ENCODE results near the gene SPATA12. TPM values are rescaled to one million over a fixed set of nuclear protein-coding genes. Genes with fewer than 3 reads are reported as not detected.

SPATA12 gene
- polyA plus RNA-seq, 4 donors: 0.22 TPM; not detected in 3

DNA sequence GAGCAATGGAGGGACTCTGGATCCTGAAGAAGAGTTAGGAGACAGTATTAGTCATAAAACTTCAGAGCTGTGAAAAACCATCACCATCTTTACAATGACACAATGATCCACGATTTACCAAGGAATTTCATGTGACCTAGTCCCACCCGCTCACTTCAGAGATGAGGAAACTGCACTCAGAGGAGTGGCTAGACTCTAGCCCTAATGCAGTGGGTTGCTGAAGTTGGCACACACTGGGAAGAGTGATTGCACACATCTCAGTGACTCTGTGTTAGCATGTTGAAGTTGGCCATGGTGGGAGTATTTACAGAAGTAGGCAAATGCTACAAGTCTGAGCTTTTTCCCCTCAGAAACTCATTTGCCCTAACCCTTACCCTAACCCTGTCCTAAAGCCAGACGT, 35.2 kb upstream of the SPATA12 start:
- no peaks in the 10 kb centered on the region for H3K4me1 ChIP-seq (ENCODE audit: control insufficient read depth in 3 of 3, insufficient read depth in 2 of 3, low read depth in 1 of 3, low read length in 2 of 3)
- no peak for FAIRE-seq
- WGBS, 3 donors: 58 to 73% (median 61%) methylated on average over 3 of the region's 3 CpGs

DNA sequence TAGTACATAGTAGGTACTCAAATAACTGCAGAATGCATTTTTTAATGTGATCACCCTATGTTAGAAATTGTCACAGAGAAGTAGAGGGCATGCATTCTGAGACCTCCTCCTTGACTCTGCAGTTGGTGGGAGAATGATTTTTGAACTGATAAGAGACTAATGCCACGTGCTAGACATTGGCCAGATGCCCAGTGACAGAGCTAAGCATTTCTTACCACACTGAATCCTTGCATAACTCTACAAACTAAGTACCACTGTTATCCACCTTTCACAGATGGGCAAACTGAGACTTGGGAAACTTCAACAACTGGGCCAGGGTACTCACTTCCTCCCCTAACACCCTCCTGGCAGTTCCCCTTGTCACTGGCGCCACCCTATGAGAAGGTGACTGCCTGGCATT, 33.5 kb upstream of the SPATA12 start:
- Histone ChIP-seq H3K4me1 (ENCODE audit: control insufficient read depth in 3 of 3, insufficient read depth in 2 of 3, low read depth in 1 of 3, low read length in 2 of 3) (no peaks in the 10 kb centered on the region), H3K4me3 (ENCODE audit: low read depth in 1 of 3, low read length in 3 of 3) (no peak overlapping the region), H3K36me3 (ENCODE audit: control insufficient read depth in 3 of 3, insufficient read depth in 2 of 3, low read depth in 1 of 3, low read length in 3 of 3) (no peaks in the 10 kb centered on the region), H3K27me3 (ENCODE audit: control insufficient read depth in 3 of 3, insufficient read depth in 3 of 3, low read length in 3 of 3) (no peaks in the 10 kb centered on the region), H3K27ac (ENCODE audit: low read depth in 1 of 3, low read length in 2 of 3) (no peak overlapping the region), H3K9me3 (ENCODE audit: control insufficient read depth in 2 of 2, insufficient read depth in 1 of 2, low read depth in 1 of 2, low read length in 1 of 2) (no peaks in the 10 kb centered on the region)
- WGBS, 3 donors: 53 to 54% (median 53%) methylated on average over 2 of the region's 2 CpGs
- no peak for FAIRE-seq
- DNase-seq: no peak

More for the DNA sequence above, 35.2 kb upstream of the SPATA12 start:
- H3K9me3 ChIP-seq (ENCODE audit: control insufficient read depth in 2 of 2, insufficient read depth in 1 of 2, low read depth in 1 of 2, low read length in 1 of 2): no peaks in the 10 kb centered on the region
- no peak overlapping the region for H3K4me3 ChIP-seq (ENCODE audit: low read depth in 1 of 3, low read length in 3 of 3)
- no peak overlapping the region for H3K27ac ChIP-seq (ENCODE audit: low read depth in 1 of 3, low read length in 2 of 3)
- H3K27me3 ChIP-seq (ENCODE audit: control insufficient read depth in 3 of 3, insufficient read depth in 3 of 3, low read length in 3 of 3): no peaks in the 10 kb centered on the region
- no peaks in the 10 kb centered on the region for H3K36me3 ChIP-seq (ENCODE audit: control insufficient read depth in 3 of 3, insufficient read depth in 2 of 3, low read depth in 1 of 3, low read length in 3 of 3)
- no peak for DNase-seq

DNA sequence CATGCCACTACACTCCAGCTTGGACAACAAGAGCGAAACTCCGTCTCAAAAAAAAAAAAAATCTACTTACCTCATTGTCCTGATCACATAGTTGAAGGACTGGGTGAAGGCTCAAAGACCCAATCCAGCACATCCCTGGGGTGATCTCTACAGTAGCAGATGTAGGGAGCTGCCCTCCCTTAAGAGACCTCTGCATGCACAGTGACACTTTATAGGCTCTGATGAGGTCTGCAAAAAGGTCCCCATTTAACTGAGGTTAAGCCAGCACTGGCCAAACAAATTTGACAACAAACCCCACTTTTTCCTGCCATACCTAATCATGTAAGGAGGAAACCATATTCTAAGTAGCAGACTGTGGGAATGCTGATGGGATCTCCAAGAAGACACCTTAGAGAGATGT, 31.1 kb upstream of the SPATA12 start:
- Histone ChIP-seq H3K36me3 (ENCODE audit: control insufficient read depth in 3 of 3, insufficient read depth in 2 of 3, low read depth in 1 of 3, low read length in 3 of 3) (no peaks in the 10 kb centered on the region), H3K4me3 (ENCODE audit: low read depth in 1 of 3, low read length in 3 of 3) (no peak overlapping the region), H3K9me3 (ENCODE audit: control insufficient read depth in 2 of 2, insufficient read depth in 1 of 2, low read depth in 1 of 2, low read length in 1 of 2) (no peaks in the 10 kb centered on the region), H3K27me3 (ENCODE audit: control insufficient read depth in 3 of 3, insufficient read depth in 3 of 3, low read length in 3 of 3) (no peaks in the 10 kb centered on the region), H3K4me1 (ENCODE audit: control insufficient read depth in 3 of 3, insufficient read depth in 2 of 3, low read depth in 1 of 3, low read length in 2 of 3) (no peaks in the 10 kb centered on the region), H3K27ac (ENCODE audit: low read depth in 1 of 3, low read length in 2 of 3) (no peak overlapping the region)
- 96 to 100% (median 100%) methylated on average over 2 of the region's 2 CpGs for WGBS, 3 donors
- FAIRE-seq (no peak), DNase-seq (no peak)

DNA sequence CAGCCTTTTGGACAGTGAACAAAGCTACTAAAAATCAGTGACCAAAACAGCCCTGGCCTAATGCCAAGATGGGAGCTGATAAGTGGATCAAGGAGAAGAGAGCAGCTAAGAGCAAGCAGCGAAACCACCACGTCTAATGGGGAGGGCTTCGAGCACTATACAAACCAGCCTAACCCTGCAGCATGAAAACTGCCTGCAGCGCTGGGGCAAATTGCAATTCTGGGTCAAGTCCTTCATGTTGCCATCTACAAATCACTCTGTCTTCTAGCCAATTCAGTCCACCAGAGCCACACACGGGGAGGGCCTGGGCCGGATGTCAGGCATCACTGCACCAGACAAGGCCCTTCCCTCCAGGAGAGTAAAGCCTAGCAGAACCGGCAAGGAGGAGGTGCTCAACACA, 30.5 kb upstream of the SPATA12 start:
- no peaks in the 10 kb centered on the region for H3K36me3 ChIP-seq (ENCODE audit: control insufficient read depth in 3 of 3, insufficient read depth in 2 of 3, low read depth in 1 of 3, low read length in 3 of 3)
- no peak overlapping the region for H3K27ac ChIP-seq (ENCODE audit: low read depth in 1 of 3, low read length in 2 of 3)
- no peaks in the 10 kb centered on the region for H3K4me1 ChIP-seq (ENCODE audit: control insufficient read depth in 3 of 3, insufficient read depth in 2 of 3, low read depth in 1 of 3, low read length in 2 of 3)
- WGBS, 3 donors: 82 to 91% (median 84%) methylated on average over 7 of the region's 7 CpGs
- no peaks in the 10 kb centered on the region for H3K27me3 ChIP-seq (ENCODE audit: control insufficient read depth in 3 of 3, insufficient read depth in 3 of 3, low read length in 3 of 3)
- DNase-seq: no peak
- FAIRE-seq: no peak
- no peak overlapping the region for H3K4me3 ChIP-seq (ENCODE audit: low read depth in 1 of 3, low read length in 3 of 3)
- H3K9me3 ChIP-seq (ENCODE audit: control insufficient read depth in 2 of 2, insufficient read depth in 1 of 2, low read depth in 1 of 2, low read length in 1 of 2): no peaks in the 10 kb centered on the region

DNA sequence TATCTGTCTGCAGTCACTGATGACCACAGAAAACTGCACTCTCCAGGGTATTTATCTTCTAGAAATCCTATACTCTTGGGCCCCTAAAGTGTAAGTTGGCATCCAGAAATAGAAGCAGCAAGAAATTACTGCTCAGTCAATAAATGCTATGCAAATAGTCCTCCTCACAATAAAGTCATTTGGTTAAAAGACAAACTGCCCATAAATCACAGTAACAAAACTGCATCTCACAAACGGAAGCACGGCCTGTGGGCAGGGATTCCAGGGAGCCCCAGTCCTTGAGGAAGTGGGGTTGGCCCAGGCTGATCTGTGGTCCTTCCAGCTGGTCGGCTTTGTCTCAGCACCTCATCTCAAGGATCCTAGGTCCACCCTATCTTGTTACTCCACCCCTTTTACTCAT, 29.7 kb upstream of the SPATA12 start:
- 36 to 51% (median 41%) methylated on average over 3 of the region's 3 CpGs for WGBS, 3 donors
- no peak overlapping the region for H3K27ac ChIP-seq (ENCODE audit: low read depth in 1 of 3, low read length in 2 of 3)
- no peaks in the 10 kb centered on the region for H3K27me3 ChIP-seq (ENCODE audit: control insufficient read depth in 3 of 3, insufficient read depth in 3 of 3, low read length in 3 of 3)
- no peaks in the 10 kb centered on the region for H3K9me3 ChIP-seq (ENCODE audit: control insufficient read depth in 2 of 2, insufficient read depth in 1 of 2, low read depth in 1 of 2, low read length in 1 of 2)
- no peaks in the 10 kb centered on the region for H3K4me1 ChIP-seq (ENCODE audit: control insufficient read depth in 3 of 3, insufficient read depth in 2 of 3, low read depth in 1 of 3, low read length in 2 of 3)
- no peaks in the 10 kb centered on the region for H3K36me3 ChIP-seq (ENCODE audit: control insufficient read depth in 3 of 3, insufficient read depth in 2 of 3, low read depth in 1 of 3, low read length in 3 of 3)
- no peak overlapping the region for H3K4me3 ChIP-seq (ENCODE audit: low read depth in 1 of 3, low read length in 3 of 3)
- FAIRE-seq (no peak), DNase-seq (peak in 1 of 2 donors; percentile 11)

DNA sequence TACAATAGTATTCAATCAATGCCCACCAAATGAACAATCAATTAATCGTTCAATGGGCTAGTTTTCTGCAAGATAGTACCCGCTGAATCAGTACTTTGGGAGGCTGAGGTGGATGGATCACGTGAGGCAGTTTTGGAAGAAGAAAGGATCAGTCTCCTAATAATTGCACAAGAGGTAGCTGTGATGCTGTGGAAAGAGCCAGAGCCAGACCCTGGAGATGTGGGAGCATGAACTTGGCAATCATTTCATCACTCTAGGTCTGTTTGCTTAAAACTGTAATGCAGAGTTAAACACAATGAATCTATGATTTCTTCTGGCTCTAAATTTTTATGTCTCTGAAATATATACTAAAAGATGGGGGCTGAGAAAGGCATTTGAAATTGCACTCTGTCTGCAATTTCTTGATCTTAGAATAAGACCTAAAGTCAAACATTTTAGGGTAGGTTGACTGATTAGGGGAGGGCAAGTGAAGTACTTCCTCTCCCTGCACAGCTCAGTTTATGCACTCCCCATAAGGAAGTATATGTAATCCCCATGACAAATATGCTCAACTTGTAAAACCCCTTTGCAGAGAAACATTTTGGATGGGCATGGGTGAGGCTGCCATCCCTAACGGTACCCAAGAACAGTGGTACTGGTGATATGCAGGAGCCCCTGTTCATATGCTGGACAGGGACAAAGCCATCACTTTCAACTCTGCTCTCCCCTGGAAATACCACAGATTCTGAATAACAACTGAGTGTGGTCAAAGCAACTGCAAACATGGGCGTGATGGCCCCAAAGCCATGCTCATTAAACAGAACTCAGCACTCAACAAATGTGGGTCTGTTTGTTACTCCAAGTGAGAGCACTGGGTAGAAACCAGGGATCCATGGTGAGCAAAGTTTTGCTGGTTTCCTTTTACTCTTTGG, 28.6 kb upstream of the SPATA12 start:
- WGBS, 3 donors: 71 to 87% (median 86%) methylated on average over 5 of the region's 5 CpGs
- no peaks in the 10 kb centered on the region for H3K27me3 ChIP-seq (ENCODE audit: control insufficient read depth in 3 of 3, insufficient read depth in 3 of 3, low read length in 3 of 3)
- no peak for FAIRE-seq

DNA sequence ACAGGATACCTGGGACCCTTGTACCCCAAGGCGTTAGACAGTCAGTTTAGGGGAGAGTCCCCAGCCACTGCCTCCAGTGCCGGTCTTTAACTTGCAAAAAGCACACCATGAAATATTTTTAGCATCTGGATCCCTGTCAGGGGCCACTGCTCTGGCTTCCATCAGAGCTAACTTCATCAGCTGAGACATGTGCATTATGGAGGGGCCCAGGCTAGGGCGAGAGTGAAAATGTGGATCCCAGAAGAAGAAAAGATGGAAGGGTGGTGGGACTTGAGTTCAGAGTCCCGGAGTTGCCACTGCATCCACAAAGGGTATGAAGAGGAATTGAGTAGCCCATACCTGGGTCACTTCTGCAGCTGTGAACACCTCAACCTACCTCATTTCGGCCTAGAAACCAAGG, 23.5 kb upstream of the SPATA12 start:
- no peaks in the 10 kb centered on the region for H3K36me3 ChIP-seq (ENCODE audit: control insufficient read depth in 3 of 3, insufficient read depth in 2 of 3, low read depth in 1 of 3, low read length in 3 of 3)
- H3K27ac ChIP-seq (ENCODE audit: low read depth in 1 of 3, low read length in 2 of 3): no peak overlapping the region
- DNase-seq (no peak), FAIRE-seq (no peak)
- no peaks in the 10 kb centered on the region for H3K4me1 ChIP-seq (ENCODE audit: control insufficient read depth in 3 of 3, insufficient read depth in 2 of 3, low read depth in 1 of 3, low read length in 2 of 3)
- no peaks in the 10 kb centered on the region for H3K27me3 ChIP-seq (ENCODE audit: control insufficient read depth in 3 of 3, insufficient read depth in 3 of 3, low read length in 3 of 3)
- no peak overlapping the region for H3K4me3 ChIP-seq (ENCODE audit: low read depth in 1 of 3, low read length in 3 of 3)
- no peaks in the 10 kb centered on the region for H3K9me3 ChIP-seq (ENCODE audit: control insufficient read depth in 2 of 2, insufficient read depth in 1 of 2, low read depth in 1 of 2, low read length in 1 of 2)
- 79 to 92% (median 84%) methylated on average over 5 of the region's 5 CpGs for WGBS, 3 donors

More for the DNA sequence above, 28.6 kb upstream of the SPATA12 start:
- Histone ChIP-seq H3K9me3 (ENCODE audit: control insufficient read depth in 2 of 2, insufficient read depth in 1 of 2, low read depth in 1 of 2, low read length in 1 of 2) (no peaks in the 10 kb centered on the region), H3K4me3 (ENCODE audit: low read depth in 1 of 3, low read length in 3 of 3) (no peak overlapping the region), H3K36me3 (ENCODE audit: control insufficient read depth in 3 of 3, insufficient read depth in 2 of 3, low read depth in 1 of 3, low read length in 3 of 3) (no peaks in the 10 kb centered on the region), H3K4me1 (ENCODE audit: control insufficient read depth in 3 of 3, insufficient read depth in 2 of 3, low read depth in 1 of 3, low read length in 2 of 3) (no peaks in the 10 kb centered on the region), H3K27ac (ENCODE audit: low read depth in 1 of 3, low read length in 2 of 3) (no peak overlapping the region)
- no peak for DNase-seq

DNA sequence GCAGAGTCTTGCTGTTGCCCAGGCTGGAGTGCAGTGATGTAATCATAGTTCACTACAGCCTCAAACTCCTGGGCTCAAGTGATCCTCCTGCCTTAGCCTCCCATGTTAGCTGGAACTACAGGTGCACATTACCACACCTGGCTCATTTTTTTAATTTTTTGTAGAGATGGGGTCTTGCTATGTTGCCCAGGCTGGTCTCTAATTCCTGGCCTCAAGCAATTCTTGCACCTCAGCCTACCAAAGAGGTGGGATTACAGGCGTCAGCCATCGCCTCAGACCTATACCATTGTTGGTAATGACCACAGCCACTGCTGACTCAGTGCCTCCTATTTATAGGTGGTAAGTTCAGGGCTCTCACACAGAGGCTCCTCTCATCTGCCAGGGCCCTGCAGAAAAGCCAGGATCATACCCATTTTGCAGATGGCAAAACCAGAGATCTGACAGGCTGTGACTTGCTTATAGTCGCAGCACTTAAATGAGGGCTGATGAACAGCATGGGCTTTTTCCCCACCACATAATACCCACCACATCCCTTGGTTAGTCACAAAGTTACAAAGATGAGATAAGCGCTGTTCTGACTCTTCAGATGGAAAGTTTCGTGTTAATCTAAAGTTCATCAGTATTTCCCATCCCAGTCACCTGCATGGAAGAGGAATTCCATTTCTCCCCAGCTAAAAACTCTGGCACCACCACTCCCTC, 21.8 kb upstream of the SPATA12 start:
- DNase-seq (no peak), FAIRE-seq (no peak)
- 81 to 88% (median 87%) methylated on average over 5 of the region's 5 CpGs for WGBS, 3 donors

More for the DNA sequence above, 21.8 kb upstream of the SPATA12 start:
- Histone ChIP-seq H3K36me3 (ENCODE audit: control insufficient read depth in 3 of 3, insufficient read depth in 2 of 3, low read depth in 1 of 3, low read length in 3 of 3) (no peaks in the 10 kb centered on the region), H3K4me1 (ENCODE audit: control insufficient read depth in 3 of 3, insufficient read depth in 2 of 3, low read depth in 1 of 3, low read length in 2 of 3) (no peaks in the 10 kb centered on the region), H3K9me3 (ENCODE audit: control insufficient read depth in 2 of 2, insufficient read depth in 1 of 2, low read depth in 1 of 2, low read length in 1 of 2) (no peaks in the 10 kb centered on the region), H3K27me3 (ENCODE audit: control insufficient read depth in 3 of 3, insufficient read depth in 3 of 3, low read length in 3 of 3) (no peaks in the 10 kb centered on the region), H3K27ac (ENCODE audit: low read depth in 1 of 3, low read length in 2 of 3) (no peak overlapping the region), H3K4me3 (ENCODE audit: low read depth in 1 of 3, low read length in 3 of 3) (no peak overlapping the region)
